DND-41 (cell line): ENCODE measurements around the gene MYOF.

Source experiments
- ATAC-seq: fragments of 200-7000 bp; cut with Tn5 transposase; 3 replicates; pipeline ENCODE4 v1.9.1; 2021; ENCODE audit warnings: low read depth; ENCODE audit not compliant: insufficient read depth
- DNase-seq: peaks from one replicate; pipeline ENCODE4 v3.0.0-alpha.2; 2020
- H2AFZ ChIP-seq: 2 replicates; pipeline ENCODE4 v1.6.0; 2012; ENCODE audit warnings: low read depth, low read length
- H3K27ac ChIP-seq: 2 replicates; pipeline ENCODE4 v1.5.1; 2012; ENCODE audit warnings: low read length, inconsistent platforms
- H3K27me3 ChIP-seq: fragments of 200-600 bp; sonication (generic); 2 replicates; pipeline ENCODE4 v1.6.0; 2012; ENCODE audit warnings: low read length, mild to moderate bottlenecking, inconsistent platforms; ENCODE audit not compliant: insufficient read depth, poor library complexity
- H3K36me3 ChIP-seq: 2 replicates; pipeline ENCODE4 v1.5.1; 2012; ENCODE audit warnings: low read length, inconsistent platforms; ENCODE audit not compliant: insufficient read depth
- H3K4me1 ChIP-seq: 2 replicates; pipeline ENCODE4 v1.5.1; 2012; ENCODE audit warnings: mild to moderate bottlenecking, low read length; ENCODE audit not compliant: insufficient read depth
- H3K4me2 ChIP-seq: 2 replicates; pipeline ENCODE4 v1.6.0; 2012; ENCODE audit warnings: mild to moderate bottlenecking, moderate library complexity, low read length, inconsistent platforms; ENCODE audit not compliant: insufficient read depth
- H3K4me3 ChIP-seq, 2 experiments: fragments of 200-600 bp in 1 of 2; shearing (Covaris generic) in 1 of 2; 2 replicates each; pipeline ENCODE4 v1.5.1; 2012 to 2016; ENCODE audit warnings: inconsistent platforms in 2 of 2, low read length in 2 of 2, mild to moderate bottlenecking in 2 of 2, low read depth in 1 of 2, moderate library complexity in 1 of 2
- H3K79me2 ChIP-seq: 2 replicates; pipeline ENCODE4 v1.6.0; 2012; ENCODE audit warnings: low read length, inconsistent platforms; ENCODE audit not compliant: insufficient read depth
- H3K9ac ChIP-seq: 2 replicates; pipeline ENCODE4 v1.6.0; 2012; ENCODE audit warnings: low read depth, mild to moderate bottlenecking, inconsistent platforms, low read length, moderate library complexity
- H3K9me3 ChIP-seq: 2 replicates; pipeline ENCODE4 v1.5.1; 2012; ENCODE audit warnings: low read length, moderate library complexity, mild to moderate bottlenecking, inconsistent platforms; ENCODE audit not compliant: insufficient read depth, severe bottlenecking
- H4K20me1 ChIP-seq: 2 replicates; pipeline ENCODE4 v1.6.0; 2012; ENCODE audit warnings: low read length; ENCODE audit not compliant: insufficient read depth
- EZH2 ChIP-seq: IDR thresholded peaks from 3 replicates; pipeline ENCODE4 v1.6.1; 2012; ENCODE audit warnings: borderline replicate concordance, low read depth, mild to moderate bottlenecking, moderate library complexity, low read length, inconsistent platforms; ENCODE audit not compliant: severe bottlenecking
- TF ChIP-seq, protein P1 (sequence below): IDR thresholded peaks from 2 replicates; pipeline ENCODE4 v1.5.1; 2012; ENCODE audit warnings: borderline replicate concordance, low read length, moderate library complexity, mild to moderate bottlenecking; ENCODE audit not compliant: poor library complexity, severe bottlenecking; ENCODE audit errors: extremely low read depth

The MYOF gene

DNA sequence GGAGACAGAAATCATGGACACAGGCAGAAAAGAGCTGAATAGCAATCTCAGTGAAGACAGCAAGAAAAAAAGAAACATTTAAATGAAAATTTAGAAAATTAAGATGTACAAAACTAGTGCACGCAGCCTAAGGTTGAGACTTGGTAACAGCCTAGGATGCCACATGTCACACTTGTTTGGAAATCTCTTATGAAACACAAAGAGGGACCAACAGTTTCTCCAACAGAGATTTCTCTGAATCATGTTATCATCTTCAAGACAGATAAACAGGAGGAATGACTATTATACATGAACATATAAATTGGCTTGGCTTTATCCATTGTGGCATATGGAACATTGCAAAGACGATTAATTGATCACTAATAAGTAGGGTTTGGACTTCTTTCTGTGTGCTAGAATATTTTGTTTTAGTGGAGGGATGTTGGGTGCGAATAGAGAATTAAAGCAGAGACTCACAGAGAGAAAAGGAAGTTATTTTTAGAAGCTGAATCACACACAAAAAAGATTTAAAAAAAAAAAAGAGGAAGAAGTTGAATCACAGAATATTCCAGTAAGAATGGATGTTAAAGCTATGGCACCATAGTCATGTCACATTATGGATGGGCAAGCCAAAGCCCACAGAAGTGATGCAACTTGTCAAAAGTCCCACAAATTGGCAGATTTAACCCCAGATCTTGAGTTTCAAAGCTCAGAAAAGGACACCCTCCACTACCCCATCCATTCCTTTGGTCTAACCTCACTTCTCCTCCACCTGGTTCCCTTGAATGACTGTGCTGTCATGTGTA, 91.6 kb downstream of the MYOF start:
- no peak for TF ChIP-seq EZH2
- TF ChIP-seq, protein P1, sequence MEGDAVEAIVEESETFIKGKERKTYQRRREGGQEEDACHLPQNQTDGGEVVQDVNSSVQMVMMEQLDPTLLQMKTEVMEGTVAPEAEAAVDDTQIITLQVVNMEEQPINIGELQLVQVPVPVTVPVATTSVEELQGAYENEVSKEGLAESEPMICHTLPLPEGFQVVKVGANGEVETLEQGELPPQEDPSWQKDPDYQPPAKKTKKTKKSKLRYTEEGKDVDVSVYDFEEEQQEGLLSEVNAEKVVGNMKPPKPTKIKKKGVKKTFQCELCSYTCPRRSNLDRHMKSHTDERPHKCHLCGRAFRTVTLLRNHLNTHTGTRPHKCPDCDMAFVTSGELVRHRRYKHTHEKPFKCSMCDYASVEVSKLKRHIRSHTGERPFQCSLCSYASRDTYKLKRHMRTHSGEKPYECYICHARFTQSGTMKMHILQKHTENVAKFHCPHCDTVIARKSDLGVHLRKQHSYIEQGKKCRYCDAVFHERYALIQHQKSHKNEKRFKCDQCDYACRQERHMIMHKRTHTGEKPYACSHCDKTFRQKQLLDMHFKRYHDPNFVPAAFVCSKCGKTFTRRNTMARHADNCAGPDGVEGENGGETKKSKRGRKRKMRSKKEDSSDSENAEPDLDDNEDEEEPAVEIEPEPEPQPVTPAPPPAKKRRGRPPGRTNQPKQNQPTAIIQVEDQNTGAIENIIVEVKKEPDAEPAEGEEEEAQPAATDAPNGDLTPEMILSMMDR, result no peak
- no peak overlapping the region for H2AFZ ChIP-seq
- H3K4me1 ChIP-seq, result peaks cover 9% of the 10 kb centered on the region
- ATAC-seq (no peak), DNase-seq (no peak)
- no peak overlapping the region for H3K9ac ChIP-seq
- H3K4me2 ChIP-seq, result no peak overlapping the region
- no peaks in the 10 kb centered on the region for H3K9me3 ChIP-seq
- H4K20me1 ChIP-seq, result no peaks in the 10 kb centered on the region
- H3K4me3 ChIP-seq, result no peak overlapping the region
- H3K27me3 ChIP-seq, result peaks cover 9% of the 10 kb centered on the region
- H3K79me2 ChIP-seq, result no peaks in the 10 kb centered on the region
- H3K27ac ChIP-seq, result no peak overlapping the region
- H3K36me3 ChIP-seq, result no peaks in the 10 kb centered on the region

DNA sequence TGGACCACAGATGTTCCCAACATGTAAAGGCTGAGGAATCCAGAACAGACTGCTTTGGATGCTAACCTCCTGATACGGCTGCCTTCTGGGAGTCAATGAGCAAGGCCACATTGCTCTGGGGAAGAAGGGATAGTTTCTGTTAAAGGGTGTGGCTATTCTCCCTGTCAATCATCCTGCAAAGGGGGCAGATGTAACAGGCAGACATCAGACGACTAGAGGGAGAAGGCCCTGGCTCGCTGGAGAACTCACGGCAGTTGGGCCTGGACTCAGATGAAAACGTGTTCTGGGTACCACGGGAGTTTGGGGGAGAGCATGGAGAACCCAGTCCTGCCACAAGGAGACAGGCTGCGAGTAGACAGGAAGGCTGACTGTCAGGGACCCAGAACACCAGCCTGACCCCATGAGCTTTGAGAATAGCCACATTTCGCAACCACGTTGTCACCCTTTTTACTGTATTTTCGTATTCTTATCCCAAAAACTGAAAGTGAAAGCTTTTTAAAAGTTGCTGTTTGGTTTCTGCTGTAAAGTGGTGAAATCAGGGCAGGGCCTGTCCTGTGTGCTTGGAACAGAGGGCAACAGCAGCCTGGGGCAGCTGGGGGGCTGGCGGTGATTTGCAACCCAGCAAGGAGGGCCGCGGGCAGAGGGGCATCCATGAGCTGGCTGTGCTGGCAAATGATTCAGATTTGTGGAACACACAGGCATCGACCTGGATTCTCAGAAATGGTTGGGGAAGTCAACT, 95.3 kb downstream of the MYOF start:
- Histone ChIP-seq H3K79me2 (no peaks in the 10 kb centered on the region), H3K27me3 (peaks cover 5% of the 10 kb centered on the region), H3K9me3 (no peaks in the 10 kb centered on the region), H2AFZ (0 out of 2 replicates have a peak overlapping the region, but pooled peaks have one; percentile 39), H3K27ac (no peak overlapping the region), H3K4me2 (no peak overlapping the region), H3K4me3 (no peak overlapping the region), H4K20me1 (no peaks in the 10 kb centered on the region), H3K36me3 (no peaks in the 10 kb centered on the region), H3K4me1 (peaks cover 9% of the 10 kb centered on the region), H3K9ac (no peak overlapping the region)
- ATAC-seq (peak; percentile 78), DNase-seq (peak; percentile 17)
- TF ChIP-seq, protein P1, result no peak
- TF ChIP-seq EZH2, result no peak

DNA sequence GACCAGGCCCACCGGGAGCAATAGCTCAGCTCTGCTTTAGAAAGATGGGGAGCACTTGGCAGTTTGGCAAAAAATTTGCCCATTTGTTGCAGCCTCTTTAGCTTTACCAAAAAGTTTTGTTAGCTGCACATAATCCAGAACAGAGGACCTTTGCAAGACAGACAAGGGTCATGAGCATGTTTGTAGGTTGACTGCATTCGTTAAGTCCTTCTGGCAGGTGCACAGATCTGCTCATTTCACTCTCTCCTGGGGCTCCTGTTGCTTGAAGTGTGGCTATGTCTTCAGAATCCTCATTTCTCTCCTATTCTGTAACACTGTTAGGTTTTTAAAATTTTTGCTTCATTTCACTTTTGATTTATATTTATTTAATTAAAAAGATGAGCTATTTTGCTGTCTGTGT, 96.8 kb downstream of the MYOF start:
- peaks cover 9% of the 10 kb centered on the region for H3K4me1 ChIP-seq
- no peak for DNase-seq
- H4K20me1 ChIP-seq, result no peaks in the 10 kb centered on the region
- H3K4me2 ChIP-seq, result no peak overlapping the region
- H3K9ac ChIP-seq, result no peak overlapping the region
- H3K27me3 ChIP-seq, result peaks cover 5% of the 10 kb centered on the region
- no peaks in the 10 kb centered on the region for H3K79me2 ChIP-seq
- H3K27ac ChIP-seq, result no peak overlapping the region
- ATAC-seq, result no peak
- H3K9me3 ChIP-seq, result no peaks in the 10 kb centered on the region
- H3K4me3 ChIP-seq, result no peak overlapping the region
- TF ChIP-seq, protein P1, result no peak
- no peak for TF ChIP-seq EZH2
- no peaks in the 10 kb centered on the region for H3K36me3 ChIP-seq
- H2AFZ ChIP-seq, result no peak overlapping the region
